HFF-Myc (cell line): ENCODE results near the gene SLC1A2.

Source experiments
- DNase-seq: peaks from one replicate; pipeline ENCODE4 v3.0.0-alpha.2; 2011; ENCODE audit warnings: low read depth; ENCODE audit errors: extremely low read depth
- H3K4me3 ChIP-seq: replicated peaks from 2 replicates; pipeline ENCODE4 v1.5.1; 2011; ENCODE audit warnings: low read depth, mild to moderate bottlenecking, control low read depth, low read length
- CTCF ChIP-seq: IDR thresholded peaks from 2 replicates; pipeline ENCODE4 v1.5.1; 2012; ENCODE audit warnings: mild to moderate bottlenecking, low read depth, low read length, control low read depth; ENCODE audit errors: missing control alignments

SLC1A2 gene

GRCh38 chr11:35380603-35381002 lies 38.8 kb downstream of the SLC1A2 start:
- DNase-seq: no peak
- H3K4me3 ChIP-seq: no peak overlapping the region
- no peak for TF ChIP-seq CTCF

GRCh38 chr11:35377262-35377661 lies 42.1 kb downstream of the SLC1A2 start:
- no peak overlapping the region for H3K4me3 ChIP-seq
- no peak for TF ChIP-seq CTCF
- no peak for DNase-seq

GRCh38 chr11:35376613-35377012 lies 42.7 kb downstream of the SLC1A2 start:
- peak; percentile 93 for DNase-seq

GRCh38 chr11:35376118-35376510 lies 43.2 kb downstream of the SLC1A2 start:
- no peak for TF ChIP-seq CTCF
- H3K4me3 ChIP-seq: no peak overlapping the region
- DNase-seq: no peak

More at GRCh38 chr11:35376613-35377012, 42.7 kb downstream of the SLC1A2 start:
- no peak for TF ChIP-seq CTCF
- no peak overlapping the region for H3K4me3 ChIP-seq

GRCh38 chr11:35375332-35376117 lies 43.8 kb downstream of the SLC1A2 start:
- no peak overlapping the region for H3K4me3 ChIP-seq
- no peak for TF ChIP-seq CTCF
- no peak for DNase-seq

- DNase-seq: no peak
These were observed 45.9 kb downstream of the SLC1A2 start for GRCh38 chr11:35373284-35373933.

More at GRCh38 chr11:35373284-35373933, 45.9 kb downstream of the SLC1A2 start:
- TF ChIP-seq CTCF: no peak
- no peak overlapping the region for H3K4me3 ChIP-seq
